OCI-LY7 (cell line): ENCODE data around the gene LITAFD. TPM values are rescaled to one million over a fixed set of nuclear protein-coding genes. Genes with fewer than 3 reads are reported as not detected.

Experiments used
- BruUV-seq: library from RNA; stranded (reverse); fragments of 400-500 nt; replicated peaks from 2 replicates; lab custom pipeline; 2021; lab: Mats Ljungman, UMichigan
- CTCF ChIA-PET: fragments of 300-600 bp; sonication (Branson Sonifier 250); formaldehyde crosslinking; loops from one replicate; lab custom pipeline; 2022; ENCODE audit warnings: antibody characterized with exemption; ENCODE audit not compliant: unreplicated experiment; lab: Charles Lee
- POLR2A ChIA-PET: fragments of 300-600 bp; sonication (Branson Sonifier 250); formaldehyde crosslinking; loops from one replicate; lab custom pipeline; 2022; ENCODE audit warnings: antibody characterized with exemption; lab: Charles Lee
- DNase-seq: peaks from one replicate; pipeline ENCODE4 v3.0.0-alpha.2; 2015; ENCODE audit warnings: low spot score
- H2AFZ ChIP-seq: fragments of 200-600 bp; sonication (generic), shearing (Covaris generic); 2 replicates; pipeline ENCODE4 v1.6.1; 2014; ENCODE audit warnings: mild to moderate bottlenecking, antibody characterized with exemption, low read length, moderate library complexity
- H3K27ac ChIP-seq: fragments of 200-600 bp; sonication (generic); 2 replicates; pipeline ENCODE4 v1.5.1; 2014; ENCODE audit warnings: mixed run types, low read depth, mild to moderate bottlenecking, moderate library complexity, low read length, inconsistent platforms; ENCODE audit not compliant: poor library complexity, severe bottlenecking
- H3K36me3 ChIP-seq: fragments of 200-600 bp; sonication (generic); 2 replicates; pipeline ENCODE4 v1.6.1; 2014; ENCODE audit warnings: mild to moderate bottlenecking, antibody characterized with exemption, low read length, moderate library complexity, mixed read lengths; ENCODE audit not compliant: insufficient read depth
- H3K4me1 ChIP-seq: fragments of 200-600 bp; sonication (generic); 2 replicates; pipeline ENCODE4 v1.5.1; 2014; ENCODE audit warnings: mild to moderate bottlenecking, low read length; ENCODE audit not compliant: insufficient read depth, poor library complexity, severe bottlenecking
- H3K4me2 ChIP-seq: fragments of 200-600 bp; sonication (generic); 2 replicates; pipeline ENCODE4 v1.6.1; 2014; ENCODE audit warnings: mild to moderate bottlenecking, low read length
- H3K4me3 ChIP-seq: fragments of 200-600 bp; sonication (generic); 2 replicates; pipeline ENCODE4 v1.5.1; 2014; ENCODE audit warnings: mild to moderate bottlenecking, low read depth, low read length; ENCODE audit not compliant: poor library complexity, severe bottlenecking
- H3K79me2 ChIP-seq: fragments of 200-600 bp; sonication (generic); 2 replicates; pipeline ENCODE4 v1.6.1; 2016; ENCODE audit warnings: low read depth, mild to moderate bottlenecking, low read length, moderate library complexity, mixed read lengths; ENCODE audit not compliant: insufficient read depth
- H3K9me2 ChIP-seq: fragments of 200-600 bp; sonication (generic); 2 replicates; pipeline ENCODE4 v1.6.1; 2016; ENCODE audit warnings: mild to moderate bottlenecking, low read length, mixed read lengths; ENCODE audit not compliant: insufficient read depth
- H3K9me3 ChIP-seq: fragments of 200-600 bp; sonication (generic); 2 replicates; pipeline ENCODE4 v1.6.1; 2014; ENCODE audit warnings: mild to moderate bottlenecking, mixed run types, low read length, mixed read lengths
- H4K20me1 ChIP-seq: fragments of 200-600 bp; sonication (generic); 2 replicates; pipeline ENCODE4 v1.6.1; 2014; ENCODE audit warnings: mild to moderate bottlenecking, antibody characterized with exemption, low read length, moderate library complexity, mixed read lengths; ENCODE audit not compliant: insufficient read depth
- CTCF ChIP-seq: fragments of 200-600 bp; sonication (generic); conservative IDR thresholded peaks from 2 replicates; pipeline ENCODE4 v1.5.1; 2014; ENCODE audit warnings: mild to moderate bottlenecking, antibody characterized with exemption, low read length, moderate library complexity, mixed read lengths
- EZH2phosphoT487 ChIP-seq: fragments of 200-600 bp; sonication (generic); IDR thresholded peaks from 2 replicates; pipeline ENCODE4 v1.6.1; 2018; ENCODE audit warnings: low read depth, borderline replicate concordance, mild to moderate bottlenecking, mixed run types, antibody characterized with exemption, low read length, moderate library complexity, mixed read lengths
- intact Hi-C: fragments of 100-400 bp; cut with micrococcal nuclease; formaldehyde crosslinking; loops from one replicate; pipeline ENCODE4 v1.10.0; 2022; ENCODE audit not compliant: unreplicated experiment
- total RNA-seq, 2 experiments: library from RNA; depleted of rRNA in 1 of 2; stranded (reverse); fragments of >200 nt in 1 of 2; shearing (Covaris generic) in 1 of 2; gene quantifications; 2 replicates each; pipeline ENCODE4 v1.2.3, GENCODE V29; 2014 to 2022

Gene LITAFD
- total RNA-seq, 2 experiments from 2014 or later: not detected

- Histone ChIP-seq H3K9me3 (no peaks in the 10 kb centered on the region), H3K27ac (no peak overlapping the region), H3K4me2 (no peak overlapping the region), H3K4me3 (no peak overlapping the region), H3K79me2 (peaks cover 6% of the 10 kb centered on the region; the same call in 1 of the 2 replicates), H2AFZ (no peak overlapping the region), H3K9me2 (no peaks in the 10 kb centered on the region), H3K4me1 (no peaks in the 10 kb centered on the region), H3K36me3 (peaks cover 73% of the 10 kb centered on the region), H4K20me1 (peaks cover 19% of the 10 kb centered on the region)
- BruUV-seq: no TSS peak
- intact Hi-C loops: no loop called here
- no peak for TF ChIP-seq CTCF
- TF ChIP-seq EZH2phosphoT487: no peak
- DNase-seq: no peak
- ChIA-PET CTCF (no interaction called here), POLR2A (no interaction called here)
These were observed 44.7 kb downstream of the LITAFD start for GRCh38 chr16:8926827-8927226.

- ChIA-PET POLR2A (interaction anchor here (1.1 kb wide), 1 partner anchor 46 kb away, joined by 3 read pairs; no protein-coding TSS in a partner anchor), CTCF (interaction anchor here (1.1 kb wide), 1 partner anchor 8 kb away, joined by 4 read pairs; no protein-coding TSS in a partner anchor)
- peaks cover 59% of the 10 kb centered on the region for H3K36me3 ChIP-seq
- no peak for DNase-seq
- no peak overlapping the region for H3K4me3 ChIP-seq
- BruUV-seq: no TSS peak
- H2AFZ ChIP-seq: no peak overlapping the region
- no peaks in the 10 kb centered on the region for H3K9me2 ChIP-seq
- TF ChIP-seq EZH2phosphoT487 (no peak), CTCF (no peak)
- no peak overlapping the region for H3K4me2 ChIP-seq
- H3K9me3 ChIP-seq: no peaks in the 10 kb centered on the region
- peaks cover 32% of the 10 kb centered on the region for H4K20me1 ChIP-seq
- H3K79me2 ChIP-seq: peaks cover 22% of the 10 kb centered on the region; the same call in 1 of the 2 replicates
- H3K4me1 ChIP-seq: no peaks in the 10 kb centered on the region
- H3K27ac ChIP-seq: no peak overlapping the region
- intact Hi-C loops: no loop called here
These were observed 46.4 kb downstream of the LITAFD start for GRCh38 chr16:8928467-8928957.

- TF ChIP-seq CTCF (no peak), EZH2phosphoT487 (no peak)
- DNase-seq: no peak
- ChIA-PET CTCF (no interaction called here), POLR2A (interaction anchor here (1.1 kb wide), 1 partner anchor 45 kb away, joined by 3 read pairs; no protein-coding TSS in a partner anchor)
- Histone ChIP-seq H3K4me2 (no peak overlapping the region), H3K27ac (no peak overlapping the region), H2AFZ (no peak overlapping the region), H3K9me2 (no peaks in the 10 kb centered on the region), H3K79me2 (peaks cover 26% of the 10 kb centered on the region; the same call in 1 of the 2 replicates), H3K4me1 (no peaks in the 10 kb centered on the region), H3K9me3 (no peaks in the 10 kb centered on the region), H3K4me3 (no peak overlapping the region), H3K36me3 (peaks cover 54% of the 10 kb centered on the region), H4K20me1 (peaks cover 35% of the 10 kb centered on the region)
- intact Hi-C loops: no loop called here
- no TSS peak for BruUV-seq
These were observed 47.1 kb downstream of the LITAFD start for GRCh38 chr16:8929086-8929748.
